ENCODE data around the gene TBXT.
"Not testable (repeated sequence)": the region's sequence is repeated elsewhere in the genome, so short reads cannot be mapped to it uniquely, and the experiment has no call there.

TBXT gene

DNA sequence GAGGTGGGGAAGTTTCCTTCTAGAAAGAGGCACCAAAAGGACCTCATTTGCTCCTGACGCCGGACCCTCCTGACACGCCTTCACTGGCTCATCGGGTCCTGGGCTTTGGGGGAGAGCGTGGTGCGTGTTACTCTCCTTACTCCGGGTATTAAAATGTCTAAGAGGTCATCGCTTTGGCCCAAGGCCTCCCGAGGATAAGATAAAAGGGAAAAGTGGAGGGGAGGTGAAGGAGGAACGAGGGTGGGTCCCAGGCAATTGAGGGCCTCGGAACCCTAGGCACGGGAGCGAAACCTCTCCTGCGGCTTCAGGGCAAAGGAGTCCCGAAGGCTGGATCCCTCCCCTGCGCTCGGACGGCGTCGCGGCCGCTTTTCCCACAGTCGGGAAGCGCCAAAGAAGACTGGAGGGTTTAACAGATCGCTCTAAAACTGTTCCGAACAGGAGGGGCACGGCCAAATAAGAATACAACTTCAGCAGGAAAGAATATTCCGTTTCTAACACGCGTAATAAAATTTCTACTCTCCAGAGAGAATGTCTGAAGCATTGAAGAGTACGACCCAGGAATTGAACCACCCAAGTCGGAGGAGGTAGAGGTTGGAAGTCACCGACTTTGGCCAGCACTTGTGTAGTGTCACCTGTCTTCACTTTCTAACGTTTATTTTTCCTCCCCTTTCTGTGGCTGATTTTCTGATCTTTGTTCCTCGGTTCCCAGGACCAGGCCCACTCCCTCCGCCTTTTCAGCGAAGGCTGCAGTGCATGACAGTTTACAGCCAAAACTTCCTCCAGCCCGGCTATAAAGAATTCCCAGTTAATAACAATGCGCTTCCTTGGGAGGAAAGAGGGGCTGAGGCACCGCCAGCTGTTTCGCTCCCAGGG lies 2.1 kb upstream of the TBXT start:
- no peak for DNase-seq

- no peak for DNase-seq
These were observed 1.2 kb upstream of the TBXT start for GRCh38 chr6:166168616-166169548.

DNA sequence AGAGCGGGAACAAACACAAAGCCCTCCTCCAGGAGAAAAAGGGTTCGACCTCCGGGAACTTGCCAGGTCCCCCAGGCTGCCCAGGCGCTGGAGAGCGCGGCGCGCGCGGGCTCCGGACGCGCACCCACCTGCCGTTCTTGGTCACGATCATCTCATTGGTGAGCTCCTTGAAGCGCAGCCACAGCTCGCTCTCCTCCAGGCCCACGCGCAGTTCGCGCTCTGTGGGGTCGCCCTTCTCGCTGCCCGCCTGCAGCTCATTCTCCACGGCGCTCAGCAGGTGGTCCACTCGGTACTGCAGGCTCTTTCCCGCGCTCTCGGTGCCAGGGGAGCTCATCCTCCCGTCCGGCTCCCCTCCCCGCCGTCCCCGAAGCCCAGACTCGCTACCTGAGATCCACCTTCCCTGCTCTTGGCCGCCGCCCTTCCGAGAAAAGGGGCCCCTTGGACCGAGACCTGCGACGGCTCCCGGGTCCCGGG lies 356 bp downstream of the TBXT start:
- no peak for DNase-seq

- no peak for DNase-seq
These were observed 1.1 kb downstream of the TBXT start for GRCh38 chr6:166166314-166167257.

GRCh38 chr6:166165558-166166313 lies 1.9 kb downstream of the TBXT start:
- DNase-seq, result no peak

DNA sequence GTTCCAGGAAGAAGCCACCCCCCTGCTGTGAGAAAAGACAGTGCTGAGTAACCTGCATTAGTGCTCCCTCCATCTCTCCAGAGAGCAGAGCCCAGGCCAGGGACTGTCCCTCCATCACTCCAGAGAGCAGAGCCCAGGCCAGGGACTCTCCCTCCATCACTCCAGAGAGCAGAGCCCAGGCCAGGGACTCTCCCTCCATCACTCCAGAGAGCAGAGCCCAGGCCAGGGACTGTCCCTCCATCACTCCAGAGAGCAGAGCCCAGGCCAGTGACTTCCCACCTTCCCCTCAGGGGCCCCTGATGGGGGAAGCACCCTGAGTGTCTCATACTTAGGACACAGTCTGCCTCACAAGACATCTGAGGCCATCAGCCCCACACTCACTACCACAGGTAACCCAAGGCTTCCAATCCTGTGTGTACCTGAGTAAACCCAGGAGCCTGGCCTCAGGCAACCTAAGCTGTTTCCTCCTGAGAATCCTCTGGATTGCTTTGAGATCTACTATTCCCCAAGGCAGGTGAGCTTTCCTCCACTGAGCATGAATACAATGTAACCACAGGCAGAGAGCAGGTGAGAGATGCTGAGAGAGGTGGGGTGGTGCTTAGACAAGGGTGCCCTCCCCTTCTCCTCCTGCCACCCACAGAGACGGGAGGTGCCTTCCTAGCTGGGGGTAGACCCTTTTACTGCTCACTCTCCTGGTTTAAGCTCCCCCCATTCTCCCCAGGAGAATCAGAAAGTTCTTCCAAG lies 4.9 kb downstream of the TBXT start:
- no peak for DNase-seq

GRCh38 chr6:166157930-166158617 lies 9.6 kb downstream of the TBXT start:
- no peak for DNase-seq

GRCh38 chr6:166156942-166157341 lies 10.7 kb downstream of the TBXT start:
- DNase-seq, result no peak

GRCh38 chr6:166153966-166154365 lies 13.7 kb downstream of the TBXT start:
- DNase-seq, result no peak

GRCh38 chr6:166152660-166153059 lies 15.0 kb downstream of the TBXT start:
- no peak for DNase-seq

GRCh38 chr6:166151798-166152197 lies 15.9 kb downstream of the TBXT start:
- DNase-seq, result no peak

GRCh38 chr6:166145751-166146150 lies 21.9 kb downstream of the TBXT start:
- no peak for DNase-seq

DNA sequence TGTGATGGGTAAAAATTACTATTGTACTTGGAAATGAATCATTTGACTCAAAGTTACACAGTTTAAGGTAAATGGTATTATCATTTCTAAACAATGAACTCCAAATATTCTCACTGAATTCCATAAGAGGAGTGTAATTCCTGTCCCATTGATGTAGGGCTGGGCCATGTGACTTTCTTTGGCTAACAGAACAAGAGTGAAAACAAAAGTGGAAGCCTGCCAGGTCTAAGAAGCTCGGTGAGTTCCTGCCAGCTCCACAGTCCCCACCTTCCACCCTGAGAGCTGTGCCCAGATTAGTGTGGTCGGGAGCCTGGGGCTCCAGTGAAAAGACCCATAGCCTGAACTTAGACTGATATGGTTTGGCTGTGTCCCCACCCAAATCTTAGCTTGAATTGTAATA lies 24.6 kb downstream of the TBXT start:
- DNase-seq, result no peak

DNA sequence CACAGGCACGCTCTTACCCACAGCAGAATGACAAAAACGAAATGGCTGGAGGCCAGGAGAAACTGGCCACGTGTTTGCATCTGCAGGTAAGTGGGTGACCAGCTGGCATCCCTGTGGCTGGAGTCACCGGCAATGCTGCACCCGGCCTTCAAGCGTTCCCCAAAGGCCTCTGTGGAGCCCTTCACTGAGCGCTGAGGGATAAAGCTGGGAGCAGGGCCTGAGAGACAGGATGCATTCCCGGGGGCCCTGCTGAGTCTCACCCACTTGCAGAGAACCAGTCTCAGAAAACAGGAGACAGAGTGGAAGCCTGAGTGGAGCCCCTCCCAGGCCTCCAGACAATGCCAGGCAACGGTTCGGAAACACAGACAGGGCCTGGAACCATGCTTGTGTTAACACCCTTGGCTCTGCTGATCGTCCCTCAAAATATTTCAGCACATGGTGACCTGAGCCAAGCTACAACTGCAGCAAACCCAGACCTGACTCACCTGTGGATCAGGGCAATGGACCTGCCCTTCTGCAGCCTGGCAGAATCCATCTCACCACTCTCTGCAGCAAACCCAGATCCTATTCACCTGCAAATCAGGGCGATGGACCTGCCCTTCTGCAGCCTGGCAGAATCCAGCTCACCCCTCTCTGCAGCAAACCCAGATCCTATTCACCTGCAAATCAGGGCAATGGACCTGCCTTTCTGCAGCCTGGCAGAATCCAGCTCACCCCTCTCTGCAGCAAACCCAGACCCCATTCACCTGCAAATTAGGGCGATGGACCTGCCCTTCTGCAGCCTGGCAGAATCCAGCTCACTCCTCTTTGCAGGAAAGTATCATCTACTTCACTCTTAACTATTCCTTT lies 39.8 kb downstream of the TBXT start:
- DNase-seq, result no peak

- not testable (repeated sequence) for DNase-seq
These were observed 44.5 kb downstream of the TBXT start for GRCh38 chr6:166123115-166123514.

DNA sequence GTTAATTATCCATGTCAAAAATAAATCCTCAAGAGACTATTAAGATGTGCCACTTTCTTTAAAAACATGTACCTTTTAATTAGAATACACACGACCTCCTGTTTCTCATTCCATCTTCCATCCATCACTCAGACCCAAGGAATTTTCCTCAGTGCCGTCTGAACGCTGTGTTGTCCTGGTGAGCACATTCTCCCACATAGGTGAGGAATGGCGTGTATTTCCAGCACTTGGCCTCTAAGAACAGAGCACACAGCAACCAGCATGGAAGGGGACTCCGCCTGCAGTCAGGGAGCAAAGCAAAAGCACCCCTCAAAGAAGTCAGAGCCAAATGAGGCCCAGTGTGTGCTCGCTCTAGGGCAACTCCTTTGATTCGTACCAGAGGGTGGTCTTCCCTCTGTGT lies 45.9 kb downstream of the TBXT start:
- no peak for DNase-seq

GRCh38 chr6:166119116-166119911 lies 48.3 kb downstream of the TBXT start:
- no peak for DNase-seq

DNA sequence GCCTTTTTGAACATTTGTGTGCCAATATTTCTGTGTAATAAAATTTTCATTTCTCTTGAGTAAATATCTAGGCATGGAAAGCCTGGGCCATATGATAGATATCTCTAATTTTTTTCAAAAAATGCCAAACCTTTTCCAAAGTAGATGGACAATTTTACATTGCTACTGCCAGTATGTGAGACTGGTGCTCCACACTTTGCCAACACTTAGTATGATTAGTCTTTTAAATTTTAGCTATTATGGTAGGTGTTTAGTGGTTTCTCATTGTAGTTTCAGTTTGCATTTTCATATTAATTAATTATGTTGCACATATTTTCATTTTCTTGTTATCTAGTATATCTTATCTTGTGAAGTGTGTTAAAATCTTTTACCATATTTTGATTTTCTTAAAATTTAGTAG lies 52.0 kb downstream of the TBXT start:
- no peak for DNase-seq

GRCh38 chr6:166112580-166112979 lies 55.1 kb downstream of the TBXT start:
- no peak for DNase-seq
